Measurements from ENCODE around the gene ZNF726. TPM values are rescaled to one million over a fixed set of nuclear protein-coding genes. Genes with fewer than 3 reads are reported as not detected.

Gene ZNF726
- total RNA-seq, 1 donor from 2014 or later: 11.6 TPM

Other genes starting within 250 kb of the ZNF726 start
- gene ZNF675, start 227.7 kb upstream of the ZNF726 start, total RNA-seq: 17.1 and 17.7 TPM in 2 replicates
- 3.1 and 3.5 TPM in 2 replicates for gene ZNF681, start 156.0 kb upstream of the ZNF726 start, total RNA-seq
- 8.7 and 11.5 TPM in 2 replicates for gene ZNF254, start 172.3 kb downstream of the ZNF726 start, total RNA-seq

All from activated T-helper 2 cell treated with anti-CD3 and anti-CD28 coated beads, Interferon-gamma antibody, Interleukin-2, Interleukin-4, amounts not matched to agents 10 μg/mL and 5 μg/mL and 100 μg/mL, durations not matched to agents 14 hours and 24 hours and 36 hours (primary cell).